ENCODE data around the gene MED26. TPM values are rescaled to one million over a fixed set of nuclear protein-coding genes. Genes with fewer than 3 reads are reported as not detected.

The MED26 gene
- total and polyA plus RNA-seq, 10 of the 15 experiments (the other 5 are each of a cell fraction or from before 2014, with no cell fraction given) = 1.1 to 21.4 (median 9.7) TPM

- DNase-seq (ENCODE audit: low read depth, low spot score) (no peak), FAIRE-seq (no peak), ATAC-seq (peak; percentile 7)
- ChIA-PET POLR2A (interaction anchor here (1.4 to 3.4 kb wide), 3 partner anchors 9 to 34 kb away, joined by 4 to 19 read pairs (median 12); no protein-coding TSS in a partner anchor), CTCF (interaction anchor here (1.0 to 2.2 kb wide), 3 partner anchors 14 to 51 kb away, joined by 3 to 5 read pairs (median 4); no protein-coding TSS in a partner anchor), RAD21 (ENCODE audit: unreplicated experiment) (interaction anchor here (1.2 to 2.5 kb wide), 3 partner anchors 9 to 32 kb away, joined by 3 to 17 read pairs (median 12); partner anchors contain the start of gene MED26), SMC1A (ENCODE audit: uncharacterized antibody, unreplicated experiment) (interaction anchor here (1.1 to 2.9 kb wide), 2 partner anchors 10 to 46 kb away, joined by 4 to 14 read pairs; no protein-coding TSS in a partner anchor)
- no TSS peak for BruUV-seq (replicated peaks)
- Histone ChIP-seq H3K36me3 (ENCODE audit: control insufficient read depth in 2 of 2, insufficient read depth in 2 of 2, low read length in 1 of 2) (peaks cover 4 to 12% of the 10 kb centered on the region in 2 experiments; a peak in 2 of 4 replicates), H3K4me1 (ENCODE audit: control insufficient read depth, insufficient read depth, low read length) (peaks cover 44% of the 10 kb centered on the region), H4K20me1 (ENCODE audit: control insufficient read depth, insufficient read depth) (peaks cover 15% of the 10 kb centered on the region; the same call in 1 of the 2 replicates), H3K27ac (ENCODE audit: control insufficient read depth, insufficient read depth) (no peak overlapping the region), H2AFZ (ENCODE audit: control insufficient read depth, low read depth, low read length) (no peak overlapping the region), H3K79me2 (ENCODE audit: control insufficient read depth, insufficient read depth, low read length) (peaks cover 99% of the 10 kb centered on the region), H3K4me3 (no peak overlapping the region), H3K4me2 (ENCODE audit: control insufficient read depth, insufficient read depth) (peak overlapping the region; percentile 45), H3K9ac (ENCODE audit: control insufficient read depth, insufficient read depth, low read length) (no peak overlapping the region), H3K9me3 (replicated peaks; ENCODE audit: control insufficient read depth, insufficient read depth, low read length) (no peaks in the 10 kb centered on the region), H3K27me3 (replicated peaks in 1 of 2; ENCODE audit: control insufficient read depth in 2 of 2, insufficient read depth in 2 of 2, low read length in 1 of 2) (no peaks in the 10 kb centered on the region)
- TF ChIP-seq IKZF2 (IDR thresholded peaks at IDR 0.05) = no peak
- TF ChIP-seq CBX3 (IDR thresholded peaks at IDR 0.05; ENCODE audit: borderline replicate concordance, low read depth) = no peak
- TF ChIP-seq PML (IDR thresholded peaks at IDR 0.05; ENCODE audit: low read length) = no peak
- no peak for TF ChIP-seq MTA3 (IDR thresholded peaks at IDR 0.05; ENCODE audit: borderline replicate concordance, low read length)
- TF ChIP-seq KLF5 (IDR thresholded peaks at IDR 0.05; ENCODE audit: partially characterized antibody) = no peak
- no peak for TF ChIP-seq RB1 (IDR thresholded peaks at IDR 0.05; ENCODE audit: borderline replicate concordance)
- TF ChIP-seq, protein P1, sequence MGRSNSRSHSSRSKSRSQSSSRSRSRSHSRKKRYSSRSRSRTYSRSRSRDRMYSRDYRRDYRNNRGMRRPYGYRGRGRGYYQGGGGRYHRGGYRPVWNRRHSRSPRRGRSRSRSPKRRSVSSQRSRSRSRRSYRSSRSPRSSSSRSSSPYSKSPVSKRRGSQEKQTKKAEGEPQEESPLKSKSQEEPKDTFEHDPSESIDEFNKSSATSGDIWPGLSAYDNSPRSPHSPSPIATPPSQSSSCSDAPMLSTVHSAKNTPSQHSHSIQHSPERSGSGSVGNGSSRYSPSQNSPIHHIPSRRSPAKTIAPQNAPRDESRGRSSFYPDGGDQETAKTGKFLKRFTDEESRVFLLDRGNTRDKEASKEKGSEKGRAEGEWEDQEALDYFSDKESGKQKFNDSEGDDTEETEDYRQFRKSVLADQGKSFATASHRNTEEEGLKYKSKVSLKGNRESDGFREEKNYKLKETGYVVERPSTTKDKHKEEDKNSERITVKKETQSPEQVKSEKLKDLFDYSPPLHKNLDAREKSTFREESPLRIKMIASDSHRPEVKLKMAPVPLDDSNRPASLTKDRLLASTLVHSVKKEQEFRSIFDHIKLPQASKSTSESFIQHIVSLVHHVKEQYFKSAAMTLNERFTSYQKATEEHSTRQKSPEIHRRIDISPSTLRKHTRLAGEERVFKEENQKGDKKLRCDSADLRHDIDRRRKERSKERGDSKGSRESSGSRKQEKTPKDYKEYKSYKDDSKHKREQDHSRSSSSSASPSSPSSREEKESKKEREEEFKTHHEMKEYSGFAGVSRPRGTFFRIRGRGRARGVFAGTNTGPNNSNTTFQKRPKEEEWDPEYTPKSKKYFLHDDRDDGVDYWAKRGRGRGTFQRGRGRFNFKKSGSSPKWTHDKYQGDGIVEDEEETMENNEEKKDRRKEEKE (IDR thresholded peaks at IDR 0.05) = no peak
- TF ChIP-seq RAD21 (IDR thresholded peaks at IDR 0.05; ENCODE audit: insufficient read depth, low read depth, low read length) = no peak
- no peak for TF ChIP-seq FOXM1 (IDR thresholded peaks at IDR 0.05; ENCODE audit: low read depth, low read length)
- no peak for TF ChIP-seq SREBF1 (IDR thresholded peaks at IDR 0.05; ENCODE audit: low read length)
- no peak for TF ChIP-seq POLR2A (IDR thresholded peaks at IDR 0.05; ENCODE audit: low read depth, low read length)
- TF ChIP-seq IRF4 (IDR thresholded peaks at IDR 0.05; ENCODE audit: low read depth, low read length) = no peak
- no peak for TF ChIP-seq NR2F1 (conservative IDR thresholded peaks at IDR 0.05)
- no peak for TF ChIP-seq CUX1 (IDR thresholded peaks at IDR 0.05; ENCODE audit: insufficient replicate concordance, low read depth, low read length)
- no peak for TF ChIP-seq RFX5 (IDR thresholded peaks at IDR 0.05; ENCODE audit: low read depth, low read length)
- TF ChIP-seq STAT1 (conservative IDR thresholded peaks at IDR 0.05) = no peak
- TF ChIP-seq NR2C1 (IDR thresholded peaks at IDR 0.05) = no peak
- in situ Hi-C loops (cut with MboI) (no loop called here), intact Hi-C loops (cut with micrococcal nuclease; ENCODE audit: unreplicated experiment) (no loop called here)
- 57% methylated on average over 7 of the region's 7 CpGs for WGBS (ENCODE audit: insufficient coverage, insufficient replicate concordance, low lambda C conversion rate, missing lambda C conversion rate)
Observed at GRCh38 chr19:16619457-16619856, 8.5 kb downstream of the MED26 start.

Data from GM12878 (cell line).